Kidney (tissue), 14 donors: ENCODE results near the gene IRF4. TPM values are rescaled to one million over a fixed set of nuclear protein-coding genes. Genes with fewer than 3 reads are reported as not detected.

Source experiments
- DNase-seq, 5 donors: peaks; one replicate each; pipeline ENCODE4 v3.0.0-alpha.2; 2013 to 2020
- FAIRE-seq: peaks from 2 replicates; lab custom pipeline; 2012; peaks lifted over from hg19 to GRCh38; lab: Jason Lieb, UNC
- H3K27ac ChIP-seq, 2 donors: one replicate each; pipeline ENCODE4 v1.7.0; 2013; ENCODE audit warnings: low read depth in 2 of 2, low read length in 2 of 2, inconsistent platforms in 1 of 2
- H3K27me3 ChIP-seq: one replicate; pipeline ENCODE4 v1.7.1; 2013; ENCODE audit warnings: low read length, inconsistent platforms; ENCODE audit not compliant: control insufficient read depth, insufficient read depth
- H3K36me3 ChIP-seq, 3 donors: one replicate each; pipeline versions ENCODE4 v1.7.0 to v1.7.1; 2013; ENCODE audit warnings: low read length in 3 of 3, control low read depth in 1 of 3, inconsistent platforms in 1 of 3; ENCODE audit not compliant: insufficient read depth in 3 of 3, control insufficient read depth in 2 of 3
- H3K4me1 ChIP-seq, 3 donors: one replicate each; pipeline versions ENCODE4 v1.7.0 to v1.7.1; 2013; ENCODE audit warnings: low read length in 3 of 3, inconsistent platforms in 1 of 3, low read depth in 1 of 3; ENCODE audit not compliant: control insufficient read depth in 2 of 3, insufficient read depth in 2 of 3
- H3K4me3 ChIP-seq, 3 donors: one replicate each; pipeline versions ENCODE4 v1.7.0 to v1.8.1; 2013; ENCODE audit warnings: low read length in 3 of 3, control low read depth in 1 of 3, inconsistent platforms in 1 of 3
- H3K9ac ChIP-seq, 3 donors: one replicate each; pipeline versions ENCODE4 v1.7.0 to v1.7.1; 2013; ENCODE audit warnings: low read length in 3 of 3, control low read depth in 1 of 3, inconsistent platforms in 1 of 3
- H3K9me3 ChIP-seq, 3 donors: one replicate each; pipeline versions ENCODE4 v1.7.0 to v1.7.1; 2013; ENCODE audit warnings: low read length in 3 of 3, control low read depth in 1 of 3, inconsistent platforms in 1 of 3; ENCODE audit not compliant: control insufficient read depth in 2 of 3, insufficient read depth in 1 of 3
- CTCF ChIP-seq: IDR thresholded peaks from 3 replicates; pipeline ENCODE4 v1.5.1; 2012; ENCODE audit warnings: mild to moderate bottlenecking, moderate library complexity, borderline replicate concordance; ENCODE audit not compliant: insufficient read depth; ENCODE audit errors: extremely low read depth
- intact Hi-C: fragments of 100-400 bp; cut with DNase I; formaldehyde crosslinking; loops from one replicate; pipeline ENCODE4 v1.11.1; 2022
- polyA plus RNA-seq: library from polyadenylated mRNA; stranded (reverse); fragments of 350-450 nt; fragmentation: Illumina TruSeq; extraction: RNeasy Lipid Tissue Mini Kit (QIAGEN cat#74804); gene quantifications from one replicate; pipeline ENCODE4 v1.2.3, GENCODE V29; 2014; ENCODE audit warnings: low read depth, low replicate concordance; ENCODE audit not compliant: insufficient read depth
- total RNA-seq: library from RNA; stranded (reverse); fragmentation: NEBNext Ultra II Directional; extraction: Animal tissue kit (Norgen Biotek cat#: 25700); gene quantifications from one replicate; pipeline ENCODE4 v1.2.1, GENCODE V29; 2021
- donor health status: control.
- donor health status: control.
- donor health status: control.
- donor health status: control.
- donor health status: control.
- donor health status: DM: yes; HTN: yes; CAD: no.
- donor health status: Normal renal cell carcinoma (clear cell type).

Gene IRF4
- total and polyA plus RNA-seq, 2 donors from 2014 or later, result 23.7 TPM; not detected in 1

DNA sequence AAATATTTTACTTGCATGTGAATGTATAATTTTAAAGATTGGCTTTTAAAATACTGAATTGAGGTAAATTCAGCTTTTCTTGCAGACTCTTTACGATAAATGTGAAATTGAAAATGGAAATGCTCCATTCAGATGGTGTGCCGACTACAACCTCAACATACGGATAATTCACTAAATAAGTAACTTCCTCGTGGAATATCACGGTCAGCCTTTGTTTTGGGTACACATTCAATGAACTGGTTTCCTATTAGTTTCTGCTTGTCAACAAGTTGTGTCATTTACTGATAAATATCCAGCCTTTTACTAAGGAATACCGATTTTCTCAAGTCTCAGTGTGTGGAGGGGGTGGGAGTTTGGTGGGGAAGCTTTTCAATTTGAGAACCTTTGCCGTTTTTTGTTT is 2.4 kb upstream of the IRF4 start:
- H3K4me3 ChIP-seq, result no peak overlapping the region
- no peak for TF ChIP-seq CTCF
- no peaks in the 10 kb centered on the region for H3K36me3 ChIP-seq
- no peak overlapping the region for H3K27ac ChIP-seq
- H3K9me3 ChIP-seq, result no peaks in the 10 kb centered on the region
- DNase-seq (no peak), FAIRE-seq (no peak)
- H3K9ac ChIP-seq, result no peak overlapping the region
- H3K27me3 ChIP-seq, result peaks cover 40% of the 10 kb centered on the region
- H3K4me1 ChIP-seq, result peaks cover 0 to 13% (median 0%) of the 10 kb centered on the region in 3 donors
- intact Hi-C loops, result no loop called here

GRCh38 chr6:389622-390021 is 1.9 kb upstream of the IRF4 start:
- peaks cover 42% of the 10 kb centered on the region for H3K27me3 ChIP-seq
- no peak for FAIRE-seq

GRCh38 chr6:390914-391558 is 516 bp upstream of the IRF4 start:
- H3K4me1 ChIP-seq, result peaks cover 0 to 13% (median 0%) of the 10 kb centered on the region in 3 donors
- intact Hi-C loops, result no loop called here
- FAIRE-seq (no peak), DNase-seq (peak in 1 of 5 donors; percentile 18)
- H3K9me3 ChIP-seq, result no peaks in the 10 kb centered on the region
- no peak overlapping the region for H3K4me3 ChIP-seq
- no peak for TF ChIP-seq CTCF
- H3K36me3 ChIP-seq, result no peaks in the 10 kb centered on the region
- no peak overlapping the region for H3K9ac ChIP-seq
- H3K27me3 ChIP-seq, result peaks cover 53% of the 10 kb centered on the region
- no peak overlapping the region for H3K27ac ChIP-seq

More at GRCh38 chr6:389622-390021, 1.9 kb upstream of the IRF4 start:
- Histone ChIP-seq H3K9me3 (no peaks in the 10 kb centered on the region), H3K4me1 (peaks cover 0 to 13% (median 0%) of the 10 kb centered on the region in 3 donors), H3K36me3 (no peaks in the 10 kb centered on the region), H3K4me3 (no peak overlapping the region), H3K27ac (no peak overlapping the region), H3K9ac (no peak overlapping the region)
- intact Hi-C loops, result no loop called here
- no peak for DNase-seq
- TF ChIP-seq CTCF, result no peak
